ENCODE results near the gene TWIST2.

DNA sequence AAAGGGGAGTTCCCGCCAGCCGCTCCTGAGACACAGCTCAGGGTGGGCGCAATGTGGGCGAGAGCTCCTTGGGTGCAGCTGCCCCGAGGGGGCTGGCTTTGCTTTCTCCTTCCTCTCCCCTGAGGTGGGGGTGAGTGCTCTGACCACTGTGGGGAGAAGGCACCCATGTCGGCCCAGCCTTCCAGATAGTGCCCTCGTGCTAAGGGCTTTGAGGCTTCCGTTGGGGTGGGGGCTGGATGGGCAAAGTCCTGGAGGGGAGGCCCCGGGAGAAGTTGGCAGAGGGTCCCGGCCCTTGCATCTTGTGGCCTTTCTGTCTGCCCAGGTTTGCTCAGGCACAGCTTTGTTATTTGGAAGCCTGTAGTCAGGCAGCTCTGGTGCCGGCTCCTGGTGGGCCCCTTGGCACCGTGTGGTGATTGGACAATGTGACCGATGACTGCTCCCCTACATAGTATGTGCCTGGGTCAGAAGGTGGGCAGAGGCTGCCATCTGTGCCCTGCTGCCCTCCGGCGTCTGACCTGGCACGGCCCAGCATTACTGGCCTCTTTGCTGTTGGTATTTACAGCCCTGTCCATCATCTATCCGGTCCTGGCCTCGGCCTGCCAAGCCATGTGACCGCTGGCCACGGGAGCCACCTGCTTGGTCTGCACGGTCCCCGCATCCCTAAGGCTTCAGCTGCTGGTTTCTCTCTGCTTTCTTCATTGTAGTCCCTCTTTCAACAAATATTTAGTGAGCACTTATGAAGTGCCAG is 50.8 kb downstream of the TWIST2 start:
- TF ChIP-seq POLR2AphosphoS5 (IDR thresholded peaks at IDR 0.05; ENCODE audit: low read depth, low read length) (no peak), TAF1 (IDR thresholded peaks at IDR 0.05; ENCODE audit: borderline replicate concordance, insufficient read depth, low read length) (no peak)
